Inflammatory macrophage treated with lipopolysaccharide for 1 hour (primary cell): ENCODE results near the gene ZNF135.

Source experiments
- DNase-seq, 2 donors: peaks; one replicate each; pipeline ENCODE4 v3.0.0-alpha.2; 2020 to 2022

Gene ZNF135

DNA sequence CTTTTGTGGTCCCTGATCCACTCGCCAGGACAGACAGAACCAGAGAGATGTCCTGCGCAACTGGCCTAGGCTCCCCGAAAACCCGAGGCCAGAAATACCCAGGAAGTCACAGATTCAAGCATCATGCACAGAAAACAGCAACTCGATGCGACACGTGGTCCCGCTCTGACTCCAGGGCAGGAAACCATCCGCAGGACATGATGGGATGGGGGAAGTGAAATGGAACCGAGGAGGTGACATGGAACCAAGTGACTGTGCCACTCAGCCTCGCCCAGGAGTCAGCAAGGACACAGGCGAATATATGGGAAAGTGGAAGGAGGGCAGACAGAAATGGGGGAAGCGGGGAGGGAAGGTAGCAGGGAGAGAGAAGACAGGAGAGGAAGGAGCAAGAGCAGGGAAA is 37.8 kb downstream of the ZNF135 start:
- DNase-seq, result no peak

DNA sequence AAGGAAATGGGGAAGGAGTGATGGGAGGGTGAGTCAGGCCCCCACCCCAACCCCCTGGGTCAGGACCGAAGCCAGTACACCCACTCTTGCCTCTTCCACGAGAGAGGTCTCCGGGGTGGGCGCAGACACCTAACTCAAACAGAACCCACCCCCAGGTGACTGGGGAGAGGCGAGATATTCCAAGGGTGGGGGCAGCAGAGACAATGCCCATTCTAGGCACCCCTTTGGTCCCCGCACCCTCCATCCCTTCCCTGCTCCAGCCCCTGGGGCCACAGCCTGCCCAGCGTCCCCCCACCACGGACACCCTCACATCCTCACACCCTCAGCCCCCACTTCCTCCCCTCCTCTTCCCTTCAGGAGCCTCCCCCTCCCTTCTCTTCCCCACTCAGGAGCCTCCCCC is 38.3 kb downstream of the ZNF135 start:
- no peak for DNase-seq

DNA sequence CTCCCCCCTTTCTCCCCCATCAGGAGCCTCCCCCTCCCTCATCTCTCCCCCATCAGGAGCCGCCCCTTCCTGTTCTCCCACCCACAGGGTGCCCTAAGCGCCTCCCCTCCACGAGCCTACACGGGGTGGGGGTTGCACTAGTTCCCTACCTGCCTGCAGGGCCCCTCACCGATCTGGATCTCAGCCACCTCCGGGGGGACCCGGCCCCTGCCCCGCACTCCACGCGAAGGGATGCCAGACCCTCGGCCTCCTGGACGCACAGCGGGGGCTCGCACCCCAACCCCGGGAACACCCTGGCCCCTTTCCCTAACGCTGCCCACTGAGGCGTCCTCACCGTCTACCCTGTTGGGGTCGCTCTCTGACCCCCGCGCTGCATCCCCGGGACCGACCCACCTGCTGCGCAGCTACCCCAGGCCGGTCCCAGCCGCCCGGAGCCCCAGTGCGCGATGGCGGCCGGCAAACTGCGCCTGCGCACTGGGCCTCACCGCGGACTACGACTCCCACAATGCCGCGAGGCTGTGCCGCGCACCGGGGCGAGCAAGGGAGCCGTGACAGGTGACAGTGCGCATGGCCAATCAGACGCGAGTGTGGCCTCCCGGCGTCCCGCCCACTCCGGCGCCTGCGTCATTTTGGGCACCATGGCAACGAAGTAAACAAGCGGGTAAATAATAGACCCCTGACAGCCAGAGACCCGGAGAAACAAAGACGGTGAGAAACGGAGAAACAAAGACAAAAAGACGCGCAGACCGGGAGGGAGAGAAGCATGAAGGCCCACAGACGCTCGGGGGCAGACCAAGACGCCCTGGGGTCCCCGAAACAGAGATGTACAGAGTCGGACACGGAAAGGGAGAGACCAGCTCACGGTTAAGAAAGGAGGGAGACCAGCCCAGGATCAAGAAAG is 38.9 kb downstream of the ZNF135 start, which contains the start of gene ZSCAN18:
TSS of gene ZSCAN18 (minus strand) at position 451 of the 901 bp plus-strand sequence. CDS start 7,964 bp downstream, outside the sequence.
- peak; percentile 89 for DNase-seq

DNA sequence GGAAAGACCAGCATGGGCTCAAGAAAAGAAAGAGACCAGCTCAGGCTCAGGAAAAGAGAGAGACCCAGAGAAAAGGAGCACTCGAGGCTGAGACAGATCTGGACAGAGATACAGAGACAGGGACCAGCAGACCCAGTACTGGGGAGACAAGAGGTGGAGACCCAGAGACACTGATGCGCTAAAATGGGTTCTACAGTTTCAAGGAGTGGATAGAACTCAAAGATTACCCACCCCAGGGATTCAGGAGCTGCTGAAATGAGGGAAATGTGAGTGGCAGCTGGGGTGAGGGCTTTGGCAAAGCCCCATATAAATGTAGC is 39.6 kb downstream of the ZNF135 start:
- no peak for DNase-seq

DNA sequence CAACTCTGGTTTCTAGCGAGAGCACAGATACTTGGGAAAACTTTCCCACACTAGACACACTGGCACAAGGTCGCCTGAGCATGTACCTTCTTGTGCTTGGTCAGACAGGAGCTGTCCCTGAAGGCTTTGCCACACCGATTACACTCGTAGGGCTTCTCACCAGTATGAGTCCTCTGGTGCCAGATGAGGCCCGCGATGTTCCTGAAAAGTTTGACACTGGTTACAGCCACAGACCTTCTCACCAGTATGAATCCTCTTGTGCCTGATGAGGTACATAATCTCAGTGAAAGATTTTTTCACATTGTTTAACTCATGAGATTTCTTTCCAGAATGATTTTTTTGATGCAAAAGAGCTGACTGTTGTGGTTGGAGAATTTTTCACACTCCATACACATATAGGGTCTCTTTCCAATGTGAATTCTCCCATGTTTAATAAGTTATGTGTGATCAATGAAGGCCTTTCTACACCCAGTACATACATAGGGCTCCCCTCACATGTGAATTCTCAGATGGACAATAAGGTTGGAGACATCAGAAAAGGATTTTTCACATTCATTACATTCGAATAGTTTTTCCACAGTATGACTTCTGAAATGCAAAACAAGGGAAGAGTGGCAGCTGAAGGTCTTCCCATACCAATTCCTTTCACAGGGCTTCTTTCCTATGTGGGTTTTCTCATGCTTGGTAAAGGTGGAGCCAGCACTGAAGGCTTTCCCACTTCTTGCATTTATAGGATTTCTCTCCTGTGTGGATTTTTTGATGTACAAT is 48.9 kb downstream of the ZNF135 start:
- DNase-seq, result no peak

DNA sequence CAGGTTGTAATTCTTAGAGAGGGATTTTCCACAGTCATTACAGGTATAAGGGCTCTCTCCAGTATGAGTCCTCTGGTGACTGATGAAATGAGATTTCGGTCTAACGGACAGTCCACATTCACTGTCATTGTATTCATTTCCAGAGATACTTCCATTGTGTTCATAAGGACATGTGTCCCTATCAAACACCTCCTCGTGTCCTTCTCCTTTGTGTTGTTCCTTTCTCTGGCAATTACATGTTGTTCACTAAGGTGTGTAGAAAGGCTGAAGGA is 49.4 kb downstream of the ZNF135 start:
- DNase-seq, result no peak

DNA sequence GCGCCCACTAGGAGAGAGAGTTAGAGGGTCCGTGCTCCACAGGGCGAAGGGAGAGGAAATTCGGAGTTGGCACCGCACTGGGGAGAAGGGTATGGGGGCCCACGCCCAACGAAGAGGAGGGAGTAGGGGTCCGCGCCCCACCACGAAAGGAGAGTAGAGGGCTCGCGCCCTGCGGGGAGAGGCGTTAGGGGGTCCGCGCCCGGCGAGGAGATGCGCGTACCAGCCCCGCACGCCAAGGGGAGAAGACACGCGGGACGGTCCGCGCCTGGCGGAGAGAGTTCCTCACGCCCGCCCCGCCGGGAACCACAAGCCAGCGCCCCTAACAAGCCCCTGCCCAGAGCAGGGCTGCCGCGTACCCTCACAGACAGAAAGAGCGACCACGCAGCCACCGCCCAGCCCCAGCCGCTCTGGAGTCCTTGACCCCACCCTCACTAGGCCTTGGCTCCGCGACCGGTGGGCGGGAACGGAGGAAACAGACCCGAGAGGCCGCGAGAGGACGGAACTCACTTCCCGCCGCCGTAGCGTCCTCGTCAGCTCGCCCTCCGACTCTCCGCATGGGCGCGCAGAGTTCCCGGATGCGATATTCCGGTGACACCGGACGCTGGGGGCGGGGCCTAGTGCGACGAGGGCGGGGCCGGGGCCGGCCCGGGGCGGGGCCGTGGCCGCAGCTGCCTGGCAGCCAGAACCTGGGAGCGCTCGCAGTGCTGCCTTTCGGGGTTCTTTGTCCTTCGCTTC is 58.9 kb downstream of the ZNF135 start:
- DNase-seq, result no peak

DNA sequence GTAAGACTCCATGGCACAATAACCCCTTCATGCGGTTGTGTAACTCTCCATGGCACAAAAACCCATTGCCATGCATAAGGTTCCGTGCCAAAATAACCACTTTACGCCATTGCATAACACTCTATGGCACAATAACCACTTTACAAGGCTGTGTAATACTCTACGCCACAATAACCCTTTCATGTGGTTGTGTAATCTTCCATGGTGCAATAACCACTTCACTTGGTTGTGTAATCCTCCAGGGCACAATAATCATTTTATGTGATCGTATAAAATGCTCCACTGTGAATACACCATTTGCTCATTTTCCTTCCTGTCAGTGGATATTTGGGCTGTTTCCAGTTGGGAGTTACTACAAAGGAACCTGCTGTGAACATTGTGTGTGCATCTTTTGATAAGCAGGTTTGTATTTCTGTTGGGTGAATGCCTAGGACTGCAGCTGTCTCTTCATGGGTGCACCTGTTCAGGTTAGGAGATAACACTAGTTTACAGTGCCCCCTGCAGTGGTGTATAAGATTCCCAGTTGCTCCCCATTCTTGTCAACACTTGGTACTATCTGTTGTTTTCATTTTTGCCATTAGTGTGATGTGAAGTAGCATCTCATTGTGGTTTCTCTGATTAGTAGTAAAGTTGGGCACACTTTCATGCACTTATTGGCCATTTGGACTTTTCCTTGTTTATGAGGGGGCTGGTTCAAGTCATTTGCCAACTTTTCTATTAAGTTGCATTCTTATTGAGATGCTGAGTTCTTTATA is 60.1 kb downstream of the ZNF135 start:
- DNase-seq, result no peak
